Embryonic facial prominence (tissue), 1 donor: ENCODE results near the gene USP30.

Source experiments
- DNase-seq: peaks from one replicate; pipeline ENCODE4 v3.0.0-alpha.2; 2016; ENCODE audit errors: extremely low spot score

Gene USP30

GRCh38 chr12:109126784-109127183 lies 74.4 kb downstream of the USP30 start:
- DNase-seq = no peak

- no peak for DNase-seq
Measured at GRCh38 chr12:109127533-109128242, 75.3 kb downstream of the USP30 start.

- DNase-seq = no peak
Measured at GRCh38 chr12:109130297-109131153, 78.1 kb downstream of the USP30 start.

DNA sequence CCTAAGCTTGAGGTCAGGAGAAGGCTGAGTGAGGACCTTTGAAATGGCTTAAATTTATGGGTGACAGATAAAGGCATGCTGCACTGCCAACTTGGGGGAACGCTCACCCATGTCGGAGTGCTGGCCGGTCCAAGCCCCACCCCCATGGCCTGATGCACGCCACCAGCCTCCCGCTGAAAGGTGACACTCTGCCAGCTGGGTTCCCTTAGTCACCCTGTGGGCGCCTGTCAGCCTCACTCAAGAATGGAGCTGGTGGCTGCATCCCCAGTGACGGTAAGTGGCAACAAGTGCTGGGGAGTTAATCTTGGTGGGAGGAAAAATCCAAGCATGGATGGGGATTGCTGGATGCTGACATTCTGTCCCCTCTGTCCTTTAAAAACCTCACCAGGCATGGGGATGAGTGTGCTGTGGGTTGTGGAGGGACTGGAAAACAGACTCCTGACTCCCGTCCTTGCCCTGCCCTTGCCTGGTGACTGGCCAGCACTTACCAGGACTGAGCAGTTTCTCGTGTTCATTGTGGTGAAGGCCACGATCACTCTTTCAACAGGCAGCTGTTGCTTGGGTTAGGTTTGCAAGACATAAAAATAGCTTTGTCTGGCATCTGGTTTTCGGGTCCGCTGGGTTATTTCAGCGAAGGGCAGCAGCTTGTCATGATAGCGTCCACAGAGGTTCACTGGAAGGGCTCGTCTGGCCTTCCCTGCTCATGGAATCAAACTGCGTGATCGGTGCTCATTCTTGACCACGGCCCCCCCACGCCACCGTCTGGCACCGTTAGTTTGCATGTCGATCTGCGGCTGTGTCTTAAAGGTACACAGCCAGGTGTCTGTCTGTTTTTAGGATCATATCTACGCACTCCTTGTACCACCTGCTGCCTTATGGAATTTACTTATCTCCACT lies 79.0 kb downstream of the USP30 start:
- no peak for DNase-seq

- DNase-seq = no peak
Measured at GRCh38 chr12:109134186-109134917, 82.0 kb downstream of the USP30 start.

DNA sequence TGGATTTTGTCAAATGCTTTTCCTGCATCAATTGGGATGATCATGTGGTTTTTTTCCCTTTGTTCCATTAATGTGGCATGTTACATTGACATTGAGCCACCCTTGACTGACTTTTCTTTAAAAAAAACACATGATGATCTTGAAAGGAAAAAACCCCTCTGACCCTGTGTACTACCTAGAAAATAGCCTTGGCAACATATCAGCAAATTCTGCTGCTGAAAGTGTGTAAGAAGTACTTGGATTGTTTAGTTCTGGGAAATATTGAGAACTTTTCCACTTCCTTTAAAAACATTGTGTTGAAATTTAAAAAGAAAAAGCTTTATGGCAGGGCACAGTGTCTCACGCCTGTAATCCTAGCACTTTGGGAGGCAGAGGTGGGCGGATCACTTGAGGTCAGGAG lies 84.7 kb downstream of the USP30 start:
- DNase-seq = no peak
